Activated CD4-positive, alpha-beta T cell treated with anti-CD3 and anti-CD28 coated beads, Interleukin-2, amount 50 U/mL, for 1 hour (primary cell): ENCODE results near the gene SBNO1.
A peak's percentile ranks its signal among the peaks of the same experiment; 100 is the strongest.
"Not testable (repeated sequence)": the region's sequence is repeated elsewhere in the genome, so short reads cannot be mapped to it uniquely, and the experiment has no call there.

ENCODE experiments used
- DNase-seq: peaks from one replicate; pipeline ENCODE4 v3.0.0-alpha.2; 2020

SBNO1 gene

GRCh38 chr12:123388177-123388950 lies 23.7 kb upstream of the SBNO1 start:
- peak; percentile 70 for DNase-seq

- no peak for DNase-seq
Measured at GRCh38 chr12:123387508-123388176, 23.0 kb upstream of the SBNO1 start.

DNA sequence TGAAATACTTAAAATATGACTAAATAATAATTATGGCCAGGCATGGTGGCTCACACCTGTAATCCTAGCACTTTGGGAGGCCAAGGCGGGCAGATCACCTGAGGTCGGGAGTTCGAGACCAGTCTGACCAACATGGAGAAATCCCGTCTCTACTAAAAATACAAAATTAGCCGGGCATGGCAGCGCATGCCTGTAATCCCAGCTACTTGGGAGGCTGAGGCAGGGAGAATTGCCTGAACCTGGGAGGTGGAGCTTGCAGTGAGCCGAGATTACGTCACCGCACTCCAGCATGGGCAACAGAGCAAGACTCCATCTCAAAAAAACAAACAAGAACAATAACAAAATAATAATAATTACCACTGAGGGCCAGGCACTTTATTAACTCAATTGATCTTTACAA lies 20.9 kb upstream of the SBNO1 start:
- DNase-seq: not testable (repeated sequence)

GRCh38 chr12:123384994-123385376 lies 20.3 kb upstream of the SBNO1 start:
- DNase-seq: no peak

DNA sequence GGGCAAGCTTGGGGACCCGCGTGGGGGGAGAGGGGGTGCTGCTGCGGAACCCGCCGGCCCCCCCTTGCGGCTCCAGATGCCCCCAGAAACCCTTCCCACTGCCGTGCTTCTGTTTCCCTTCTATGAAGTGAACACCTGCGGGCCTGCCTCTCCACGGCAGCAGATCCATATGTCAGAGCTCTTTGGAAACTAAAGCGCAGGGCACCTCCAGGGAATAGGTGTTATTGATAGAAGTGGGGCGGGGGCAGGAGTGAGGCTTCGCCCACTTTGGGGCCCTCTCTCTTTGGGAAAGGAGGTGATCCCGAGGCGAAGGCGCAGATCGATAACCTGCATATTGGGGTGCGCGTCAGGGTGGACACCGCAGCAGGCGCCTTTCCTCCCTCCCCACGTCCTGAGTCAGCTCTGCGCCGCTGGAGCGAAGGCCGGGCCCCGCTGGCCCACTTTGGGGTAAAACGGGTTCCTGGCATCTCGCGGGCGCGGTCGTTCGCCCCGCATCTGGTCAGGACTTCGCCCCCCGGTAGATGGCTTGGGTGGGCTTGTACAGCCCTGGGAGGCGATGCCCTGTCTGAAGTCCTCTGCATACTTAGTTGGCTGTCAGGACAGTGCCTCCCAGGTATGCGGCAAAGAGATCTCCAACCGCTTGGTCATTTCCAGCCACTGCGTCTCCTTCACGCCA lies 19.8 kb upstream of the SBNO1 start:
- DNase-seq: peak; percentile 4

DNA sequence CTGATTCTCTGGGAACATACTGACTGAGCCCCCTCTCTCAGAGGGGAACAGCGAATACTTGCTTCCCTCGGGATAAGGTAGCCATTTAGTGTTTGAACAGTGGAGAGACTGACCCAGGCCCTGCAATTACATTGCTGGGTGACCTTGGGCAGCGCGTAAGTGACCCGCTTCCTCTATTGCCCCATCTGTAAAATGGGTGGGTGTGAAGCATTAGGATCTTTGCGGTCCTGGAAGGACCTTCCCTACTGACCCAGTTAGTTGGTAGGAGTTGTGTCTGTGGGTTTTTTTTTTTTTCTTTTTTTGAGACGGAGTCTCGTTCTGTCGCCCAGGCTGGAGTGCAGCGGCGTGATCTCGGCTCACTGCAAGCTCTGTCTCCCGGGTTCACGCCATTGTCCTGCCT lies 18.0 kb upstream of the SBNO1 start:
- DNase-seq: no peak

GRCh38 chr12:123379391-123379790 lies 14.7 kb upstream of the SBNO1 start:
- no peak for DNase-seq

DNA sequence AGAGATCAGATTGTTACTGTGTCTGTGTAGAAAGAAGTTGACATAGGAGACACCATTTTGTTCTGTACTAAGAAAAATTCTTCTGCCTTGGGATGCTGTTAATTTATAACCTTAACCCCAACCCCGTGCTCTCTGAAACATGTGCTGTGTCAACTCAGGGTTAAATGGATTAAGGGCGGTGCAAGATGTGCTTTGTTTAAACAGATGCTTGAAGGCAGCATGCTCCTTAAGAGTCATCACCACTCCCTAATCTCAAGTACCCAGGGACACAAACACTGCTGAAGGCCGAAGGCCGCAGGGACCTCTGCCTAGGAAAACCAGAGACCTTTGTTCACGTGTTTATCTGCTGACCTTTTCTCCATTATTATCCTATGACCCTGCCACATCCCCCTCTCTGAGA lies 7.8 kb upstream of the SBNO1 start:
- DNase-seq: not testable (repeated sequence)

- DNase-seq: not testable (repeated sequence)
Measured at GRCh38 chr12:123371667-123372368, 7.2 kb upstream of the SBNO1 start.

- no peak for DNase-seq
Measured at GRCh38 chr12:123369229-123369628, 4.6 kb upstream of the SBNO1 start.

- DNase-seq: not testable (repeated sequence)
Measured at GRCh38 chr12:123368431-123368830, 3.8 kb upstream of the SBNO1 start.

DNA sequence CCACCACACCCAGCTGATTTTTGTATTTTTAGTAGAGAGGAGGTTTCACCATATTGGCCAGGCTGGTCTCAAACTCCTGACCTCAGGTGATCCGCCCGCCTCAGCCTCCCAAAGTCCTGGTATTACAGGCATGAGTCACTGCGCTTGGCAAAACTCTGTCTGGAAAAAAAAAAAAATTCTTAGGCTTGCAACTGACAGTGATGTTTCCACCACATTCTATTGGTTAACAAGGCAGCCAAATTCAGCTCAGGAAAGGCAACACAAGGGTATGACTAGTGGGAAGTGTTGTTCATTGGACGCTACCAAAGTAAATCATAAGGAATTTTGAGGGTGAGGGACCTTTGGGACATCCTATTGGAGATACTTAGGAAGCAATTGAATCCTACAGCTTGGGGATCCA lies 2.9 kb upstream of the SBNO1 start:
- DNase-seq: no peak

DNA sequence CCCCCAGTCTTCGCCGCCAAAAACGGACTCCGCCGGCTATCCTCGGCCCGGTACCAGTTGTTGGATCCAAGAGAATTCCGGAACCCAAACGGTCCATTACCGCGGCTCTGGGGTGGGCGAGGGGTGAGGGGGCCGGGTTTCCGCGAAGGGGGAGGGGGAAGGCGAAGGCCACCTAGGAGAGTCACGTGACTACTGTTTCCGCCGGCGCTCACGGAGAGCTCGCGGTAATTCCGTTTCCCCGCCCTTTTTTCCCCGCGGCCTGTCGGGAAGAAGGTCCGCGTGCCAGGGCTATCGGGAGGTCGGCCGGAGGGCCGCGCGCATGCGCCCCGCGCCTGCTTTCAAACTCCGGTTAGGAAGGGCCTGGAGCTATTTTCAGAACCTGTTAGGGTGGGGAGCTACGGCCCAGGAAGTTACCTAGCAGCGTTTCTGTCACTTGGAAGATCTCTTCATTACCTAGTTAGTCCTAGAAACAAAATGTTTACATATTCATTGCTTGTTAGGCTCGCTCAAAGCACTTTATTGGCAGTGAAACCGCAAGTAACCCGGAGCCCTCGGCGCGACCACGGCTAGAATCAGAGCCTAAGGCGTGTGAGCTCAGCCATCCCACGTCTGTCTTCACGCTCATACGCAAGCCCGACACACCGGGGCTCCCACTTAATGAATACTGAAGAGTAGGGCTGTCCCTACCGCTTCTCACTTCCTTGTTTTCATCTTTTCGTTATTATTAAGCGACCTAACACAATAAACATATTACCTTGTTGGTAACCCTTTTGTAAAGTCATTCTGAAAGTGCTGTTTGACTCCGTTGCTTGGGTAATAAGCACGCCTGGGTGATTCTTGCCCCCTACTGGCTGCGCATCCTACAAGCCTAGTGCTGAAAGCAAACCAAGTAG lies 624 bp upstream of the SBNO1 start:
- peak; percentile 96 for DNase-seq

- DNase-seq: peak; percentile 16
Measured at GRCh38 chr12:123363740-123364531, 711 bp downstream of the SBNO1 start.

DNA sequence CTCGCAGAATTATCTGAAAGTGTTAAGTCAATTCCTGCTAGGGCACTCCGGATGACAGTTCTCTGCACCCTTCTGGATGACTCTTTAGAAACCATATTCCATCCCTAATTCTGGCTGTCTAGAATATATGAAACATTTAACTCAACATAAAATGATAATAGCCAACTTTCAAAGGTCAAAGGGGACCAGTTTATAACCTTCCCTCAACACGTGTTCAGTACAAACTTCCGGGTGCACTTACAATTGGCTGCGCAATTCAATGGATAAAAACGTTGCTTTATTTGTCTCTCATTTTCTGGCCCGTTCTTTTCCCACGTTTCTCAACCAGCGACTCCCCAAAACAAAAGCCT lies 1.3 kb downstream of the SBNO1 start:
- no peak for DNase-seq

DNA sequence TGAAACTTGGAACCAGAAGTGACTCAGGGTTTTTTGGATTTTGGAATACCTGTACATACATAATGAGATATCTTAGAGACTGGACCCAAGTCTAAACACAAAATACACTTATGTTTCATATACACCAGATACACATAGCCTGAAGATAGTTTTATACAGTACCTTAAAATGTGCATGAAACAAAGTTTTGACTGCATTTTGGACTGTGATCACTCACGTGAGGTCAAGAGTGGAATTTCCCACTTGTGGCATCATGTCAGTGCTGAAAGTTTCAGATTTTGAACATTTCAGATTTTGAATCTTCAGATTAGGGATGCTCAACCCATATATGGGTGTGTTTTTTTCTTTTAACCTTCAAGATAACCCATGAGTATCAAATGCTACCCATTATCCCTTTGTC lies 6.6 kb downstream of the SBNO1 start:
- DNase-seq: no peak

DNA sequence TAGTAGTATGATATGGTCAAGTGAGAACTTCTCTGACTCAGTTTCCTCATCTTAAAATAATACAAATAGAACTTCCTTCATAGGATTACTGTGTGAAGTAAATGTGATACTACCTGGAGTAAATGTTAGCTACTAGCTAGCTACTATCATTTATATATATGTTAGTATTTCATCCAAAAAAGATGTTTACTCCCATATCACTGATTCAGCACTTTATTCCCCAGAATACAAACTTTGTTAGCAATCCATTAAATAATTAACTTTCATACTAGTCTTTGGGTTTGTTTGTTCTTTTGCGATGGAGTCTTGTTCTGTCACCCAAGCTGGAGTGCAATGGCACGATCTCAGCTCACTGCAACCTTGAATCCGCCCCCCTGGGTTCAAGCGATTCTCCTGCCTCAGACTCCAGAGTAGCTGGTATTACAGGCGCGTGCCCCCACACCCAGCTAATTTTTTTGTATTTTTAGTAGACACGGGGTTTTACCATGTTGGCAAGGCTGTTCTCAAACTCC lies 8.4 kb downstream of the SBNO1 start:
- DNase-seq: no peak

DNA sequence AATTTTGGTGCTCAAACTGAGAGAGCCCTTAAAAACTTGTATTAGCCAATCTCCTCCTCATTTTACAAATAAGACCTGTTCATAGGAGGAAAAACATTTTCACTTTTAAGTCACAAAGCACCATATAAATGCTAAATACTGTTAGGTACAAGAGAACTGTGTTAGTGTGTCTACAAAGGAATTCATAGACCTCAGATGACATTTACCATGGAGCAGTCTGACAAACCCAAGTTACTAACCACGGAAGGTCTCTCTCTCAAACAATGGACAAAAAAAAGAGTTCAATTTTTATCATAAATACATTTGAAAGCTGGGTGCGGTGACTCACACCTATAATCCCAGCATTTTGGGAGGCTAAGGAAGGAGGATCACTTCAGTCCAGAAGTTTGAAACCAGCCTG lies 10.0 kb downstream of the SBNO1 start:
- no peak for DNase-seq

- DNase-seq: no peak
Measured at GRCh38 chr12:123351349-123351748, 13.3 kb downstream of the SBNO1 start.

GRCh38 chr12:123346946-123347345 lies 17.7 kb downstream of the SBNO1 start:
- no peak for DNase-seq

DNA sequence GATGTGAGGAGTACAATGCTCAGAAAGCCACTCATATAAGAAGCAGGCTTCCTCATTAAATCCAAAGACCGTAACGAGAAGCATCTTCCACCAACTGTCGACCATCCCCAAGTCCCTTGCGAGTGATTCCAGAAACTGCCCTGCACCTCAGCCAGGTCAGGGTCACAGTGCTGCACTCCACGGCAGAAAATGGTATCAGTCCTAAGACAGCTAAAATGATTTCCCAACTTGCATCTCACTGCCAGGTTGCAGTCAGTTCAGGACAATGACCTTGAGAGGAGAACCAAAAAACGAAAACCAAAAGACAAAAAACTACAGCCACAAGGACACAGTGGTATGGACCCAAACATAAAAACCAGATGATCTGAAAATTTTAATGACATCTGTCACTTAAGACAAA lies 20.6 kb downstream of the SBNO1 start:
- no peak for DNase-seq
